Activated CD4-positive, alpha-beta T cell treated with anti-CD3 and anti-CD28 coated beads, Interleukin-2, Interleukin-4, amounts not matched to agents 100 ng/mL and 50 ng/mL, durations not matched to agents 16 hours and 8 hours (primary cell): ENCODE data around the gene PTPN5.
A peak's percentile ranks its signal among the peaks of the same experiment; 100 is the strongest.

Experiments
- DNase-seq: peaks from one replicate; pipeline ENCODE4 v3.0.0-alpha.2; 2020; ENCODE audit warnings: low spot score

PTPN5 gene

GRCh38 chr11:18739685-18740084 lies 51.9 kb downstream of the PTPN5 start:
- no peak for DNase-seq

GRCh38 chr11:18737642-18738041 lies 54.0 kb downstream of the PTPN5 start:
- no peak for DNase-seq

- DNase-seq: no peak
Observed at GRCh38 chr11:18736590-18737148, 54.9 kb downstream of the PTPN5 start.

- DNase-seq: no peak
Observed at GRCh38 chr11:18733202-18733601, 58.4 kb downstream of the PTPN5 start.

- peak; percentile 64 for DNase-seq
Observed at GRCh38 chr11:18731949-18732821, 59.4 kb downstream of the PTPN5 start.

- no peak for DNase-seq
Observed at GRCh38 chr11:18731441-18731840, 60.2 kb downstream of the PTPN5 start.

- no peak for DNase-seq
Observed at GRCh38 chr11:18730020-18730419, 61.6 kb downstream of the PTPN5 start.

- DNase-seq: no peak
Observed at GRCh38 chr11:18729426-18729825, 62.2 kb downstream of the PTPN5 start.

GRCh38 chr11:18728658-18729057 lies 62.9 kb downstream of the PTPN5 start:
- no peak for DNase-seq

- peak; percentile 42 for DNase-seq
Observed at GRCh38 chr11:18727479-18728236, 63.9 kb downstream of the PTPN5 start.

- DNase-seq: no peak
Observed at GRCh38 chr11:18726040-18726439, 65.6 kb downstream of the PTPN5 start, which contains the start of gene IGSF22. TSS of gene IGSF22 (minus strand) at chr11:18726188. CDS start at chr11:18724236, 1,952 bp downstream.

- no peak for DNase-seq
Observed at GRCh38 chr11:18723991-18724390, 67.6 kb downstream of the PTPN5 start.

GRCh38 chr11:18722293-18722637 lies 69.3 kb downstream of the PTPN5 start:
- DNase-seq: no peak

GRCh38 chr11:18721561-18722292 lies 69.9 kb downstream of the PTPN5 start:
- peak; percentile 52 for DNase-seq

- peak; percentile 56 for DNase-seq
Observed at GRCh38 chr11:18720808-18721560, 70.6 kb downstream of the PTPN5 start.

GRCh38 chr11:18720091-18720807 lies 71.3 kb downstream of the PTPN5 start:
- no peak for DNase-seq

GRCh38 chr11:18715476-18715875 lies 76.1 kb downstream of the PTPN5 start:
- no peak for DNase-seq

GRCh38 chr11:18714443-18714780 lies 77.2 kb downstream of the PTPN5 start:
- no peak for DNase-seq

- DNase-seq: no peak
Observed at GRCh38 chr11:18713646-18714442, 77.8 kb downstream of the PTPN5 start.

GRCh38 chr11:18710545-18710944 lies 81.1 kb downstream of the PTPN5 start:
- no peak for DNase-seq
